Retinal pigment epithelial cell (primary cell): ENCODE results near the gene PHRF1.

ENCODE experiments used
- DNase-seq: peaks from one replicate; pipeline ENCODE4 v3.0.0-alpha.2; 2010; ENCODE audit warnings: low read depth
- H3K4me3 ChIP-seq: 2 replicates; pipeline ENCODE4 v1.5.1; 2011; ENCODE audit warnings: mild to moderate bottlenecking, low read length, control low read depth, moderate library complexity
- CTCF ChIP-seq: conservative IDR thresholded peaks from 2 replicates; pipeline ENCODE4 v1.5.1; 2011; ENCODE audit warnings: low read depth, low read length, control low read depth, inconsistent platforms

PHRF1 gene

GRCh38 chr11:610146-610801, 34.0 kb downstream of the PHRF1 start:
- DNase-seq: no peak
- no peak overlapping the region for H3K4me3 ChIP-seq
- TF ChIP-seq CTCF: no peak

- no peak for TF ChIP-seq CTCF
- no peak for DNase-seq
- H3K4me3 ChIP-seq: no peak overlapping the region
These were observed 35.0 kb downstream of the PHRF1 start for GRCh38 chr11:611001-611996.

GRCh38 chr11:612201-612960, 36.1 kb downstream of the PHRF1 start:
- no peak overlapping the region for H3K4me3 ChIP-seq
- peak; percentile 51 for TF ChIP-seq CTCF
- DNase-seq: no peak

- no peak for DNase-seq
- H3K4me3 ChIP-seq: no peak overlapping the region
- TF ChIP-seq CTCF: no peak
These were observed 36.7 kb downstream of the PHRF1 start for GRCh38 chr11:612961-613300.

- no peak for DNase-seq
- no peak overlapping the region for H3K4me3 ChIP-seq
- no peak for TF ChIP-seq CTCF
These were observed 37.2 kb downstream of the PHRF1 start for GRCh38 chr11:613369-613968.

- no peak for TF ChIP-seq CTCF
- no peak for DNase-seq
- H3K4me3 ChIP-seq: no peak overlapping the region
These were observed 37.9 kb downstream of the PHRF1 start for GRCh38 chr11:614021-614622.
